Spleen (tissue), 11 donors: Measurements from ENCODE around the gene BCL3. TPM values are rescaled to one million over a fixed set of nuclear protein-coding genes. Genes with fewer than 3 reads are reported as not detected.

ENCODE experiments used
- DNase-seq: peaks from one replicate; pipeline ENCODE4 v3.0.0-alpha.2; 2020
- H3K27ac ChIP-seq, 8 donors: fragments of 200-600 bp; sonication (generic) in 7 of 8; 1 replicate in 4 of 8; 2 replicates in 4 of 8; pipeline versions ENCODE4 v1.5.0 to v1.8.0; 2016 to 2021; ENCODE audit warnings: inconsistent platforms in 4 of 8, mild to moderate bottlenecking in 4 of 8, moderate library complexity in 1 of 8
- H3K27me3 ChIP-seq, 7 donors: fragments of 200-600 bp; sonication (generic) in 6 of 7; replicated peaks in 1 of 7; 1 replicate in 4 of 7; 2 replicates in 3 of 7; pipeline versions ENCODE4 v1.5.0 to v1.8.0; 2016 to 2021; ENCODE audit warnings: inconsistent platforms in 3 of 7, mild to moderate bottlenecking in 1 of 7
- H3K36me3 ChIP-seq, 6 donors: fragments of 200-600 bp; sonication (generic) in 5 of 6; 1 replicate in 4 of 6; 2 replicates in 2 of 6; pipeline versions ENCODE4 v1.5.0 to v1.8.0; 2016 to 2021; ENCODE audit warnings: inconsistent platforms in 2 of 6
- H3K4me1 ChIP-seq, 6 donors: fragments of 200-600 bp; sonication (generic) in 5 of 6; 1 replicate in 3 of 6; 2 replicates in 3 of 6; pipeline versions ENCODE4 v1.5.0 to v1.8.0; 2016 to 2021; ENCODE audit warnings: inconsistent platforms in 3 of 6
- H3K4me3 ChIP-seq, 8 donors: fragments of 200-600 bp; sonication (generic) in 7 of 8; 1 replicate in 4 of 8; 2 replicates in 4 of 8; pipeline versions ENCODE4 v1.5.0 to v1.8.0; 2016 to 2021; ENCODE audit warnings: inconsistent platforms in 4 of 8, mild to moderate bottlenecking in 4 of 8, moderate library complexity in 2 of 8
- H3K9me3 ChIP-seq, 8 donors: fragments of 200-600 bp; sonication (generic) in 7 of 8; 1 replicate in 4 of 8; 2 replicates in 4 of 8; pipeline versions ENCODE4 v1.5.0 to v1.8.0; 2016 to 2021; ENCODE audit warnings: inconsistent platforms in 4 of 8
- CTCF ChIP-seq, 11 experiments: fragments of 200-600 bp in 7 of 11; fragments of 450-650 bp in 4 of 11; sonication (generic) in 4 of 11; IDR thresholded peaks in 8 of 11; conservative IDR thresholded peaks in 3 of 11; 1 replicate in 7 of 11; 2 replicates in 4 of 11; pipeline versions ENCODE4 v1.4.0 to v1.8.0; 2016 to 2021; ENCODE audit warnings: antibody characterized with exemption in 11 of 11, inconsistent platforms in 4 of 11, mild to moderate bottlenecking in 1 of 11
- POLR2A ChIP-seq, 3 donors: fragments of 450-650 bp; IDR thresholded peaks; one replicate each; pipeline ENCODE4 v1.5.1; 2017; ENCODE audit warnings: antibody characterized with exemption in 3 of 3, mild to moderate bottlenecking in 1 of 3
- POLR2AphosphoS5 ChIP-seq, 3 donors: sonication (generic); formaldehyde crosslinking; IDR thresholded peaks; one replicate each; pipeline ENCODE4 v1.5.1; 2017; ENCODE audit warnings: antibody characterized with exemption in 3 of 3
- WGBS, 5 donors: extraction: QIAGEN DNeasy Blood & Tissue Kit in 3 of 5; methylation state at CpG; one replicate each; pipeline versions ENCODE4 v1.1.5 to v1.1.7; 2013 to 2018; 5-methylcytosine and 5-hydroxymethylcytosine counted together
- intact Hi-C: fragments of 100-400 bp; cut with DNase I; formaldehyde crosslinking; loops from one replicate; pipeline ENCODE4 v1.15.0; 2023; ENCODE audit warnings: low total_unique reads
- polyA plus RNA-seq, 3 donors: library from polyadenylated mRNA; stranded (reverse); fragments of 200-250 nt; gene quantifications; one replicate each; pipeline ENCODE4 v1.2.1, GENCODE V29; 2013
- total RNA-seq, 7 donors: library from RNA; depleted of rRNA in 3 of 7; stranded (reverse); fragments of >200 nt in 3 of 7; fragmentation: NEBNext Ultra II Directional in 4 of 7; extraction: Animal tissue kit (Norgen Biotek cat#: 25700) in 4 of 7; gene quantifications; one replicate each; pipeline versions ENCODE4 v1.1.0 to v1.2.1, GENCODE V29; 2016 to 2021
- donor health status: healthy with polysubstance abuse.
- donor health status: DM: no; HTN: no; CAD: no; lungs with moderate emphysema.
- donor health status: DM: no; HTN: no; CAD: no.
- donor health status: Bipolar disorder and iron deficiency.
- donor health status: healthy.
- donor health status: DM: no; HTN: no; CAD: no.
- donor health status: DM: yes; HTN: yes; CAD: no.

Gene BCL3
- total and polyA plus RNA-seq, 10 donors: 26.5 to 229 (median 76.9) TPM

- Histone ChIP-seq H3K27ac (no peak overlapping the region), H3K36me3 (no peaks in the 10 kb centered on the region), H3K27me3 (no peaks in the 10 kb centered on the region), H3K4me3 (no peak overlapping the region), H3K4me1 (peaks cover 14 to 66% (median 39%) of the 10 kb centered on the region in 6 donors), H3K9me3 (no peaks in the 10 kb centered on the region)
- DNase-seq: no peak
- WGBS, 5 donors: 3 to 47% (median 42%) methylated on average over 1 of the region's 1 CpG
- TF ChIP-seq POLR2A (IDR thresholded peaks at IDR 0.05) (no peak), POLR2AphosphoS5 (IDR thresholded peaks at IDR 0.05) (no peak), CTCF (IDR thresholded peaks at IDR 0.05 in 8 of 11, conservative IDR thresholded peaks at IDR 0.05 in 3 of 11) (no peak)
- intact Hi-C loops: no loop called here
Measured at GRCh38 chr19:44734357-44734756, 14.2 kb upstream of the BCL3 start.

GRCh38 chr19:44735011-44735410 is 13.5 kb upstream of the BCL3 start:
- H3K4me1 ChIP-seq: peaks cover 14 to 67% (median 37%) of the 10 kb centered on the region in 6 donors
- H3K36me3 ChIP-seq: no peaks in the 10 kb centered on the region
- H3K9me3 ChIP-seq: no peaks in the 10 kb centered on the region
- H3K27me3 ChIP-seq: no peaks in the 10 kb centered on the region
- intact Hi-C loops: no loop called here
- no peak overlapping the region for H3K27ac ChIP-seq
- DNase-seq: no peak
- no peak overlapping the region for H3K4me3 ChIP-seq
- TF ChIP-seq POLR2A (IDR thresholded peaks at IDR 0.05): no peak
- no peak for TF ChIP-seq CTCF (IDR thresholded peaks at IDR 0.05 in 8 of 11, conservative IDR thresholded peaks at IDR 0.05 in 3 of 11)
- TF ChIP-seq POLR2AphosphoS5 (IDR thresholded peaks at IDR 0.05): no peak
- WGBS, 5 donors: 82 to 87% (median 84%) methylated on average over 5 of the region's 5 CpGs

- Histone ChIP-seq H3K27ac (peak overlapping the region in 7 of 8 donors; percentile 14 to 77 (median 51)), H3K4me3 (no peak overlapping the region), H3K27me3 (no peaks in the 10 kb centered on the region), H3K4me1 (peaks cover 23 to 90% (median 59%) of the 10 kb centered on the region in 6 donors), H3K9me3 (no peaks in the 10 kb centered on the region), H3K36me3 (no peaks in the 10 kb centered on the region)
- 49 to 65% (median 56%) methylated on average over 11 to 13 of the region's 13 CpGs for WGBS, 5 donors
- intact Hi-C loops: no loop called here
- no peak for TF ChIP-seq CTCF (IDR thresholded peaks at IDR 0.05 in 8 of 11, conservative IDR thresholded peaks at IDR 0.05 in 3 of 11)
- TF ChIP-seq POLR2A (IDR thresholded peaks at IDR 0.05): no peak
- TF ChIP-seq POLR2AphosphoS5 (IDR thresholded peaks at IDR 0.05): no peak
- DNase-seq: peak; percentile 43
Measured at GRCh38 chr19:44737238-44738071, 11.1 kb upstream of the BCL3 start.

GRCh38 chr19:44738136-44738535 is 10.4 kb upstream of the BCL3 start:
- H3K27me3 ChIP-seq: no peaks in the 10 kb centered on the region
- TF ChIP-seq POLR2AphosphoS5 (IDR thresholded peaks at IDR 0.05) (no peak), POLR2A (IDR thresholded peaks at IDR 0.05) (no peak), CTCF (IDR thresholded peaks at IDR 0.05 in 8 of 11, conservative IDR thresholded peaks at IDR 0.05 in 3 of 11) (no peak)
- WGBS, 5 donors: 63 to 90% (median 71%) methylated on average over 2 of the region's 2 CpGs
- no peaks in the 10 kb centered on the region for H3K36me3 ChIP-seq
- no peaks in the 10 kb centered on the region for H3K9me3 ChIP-seq
- H3K4me1 ChIP-seq: peaks cover 27 to 94% (median 65%) of the 10 kb centered on the region in 6 donors
- H3K4me3 ChIP-seq: no peak overlapping the region
- no peak for DNase-seq
- intact Hi-C loops: no loop called here
- peak overlapping the region in 3 of 8 donors; percentile 29 to 77 (median 67) for H3K27ac ChIP-seq
